ENCODE measurements around the gene SAA1.

The SAA1 gene

DNA sequence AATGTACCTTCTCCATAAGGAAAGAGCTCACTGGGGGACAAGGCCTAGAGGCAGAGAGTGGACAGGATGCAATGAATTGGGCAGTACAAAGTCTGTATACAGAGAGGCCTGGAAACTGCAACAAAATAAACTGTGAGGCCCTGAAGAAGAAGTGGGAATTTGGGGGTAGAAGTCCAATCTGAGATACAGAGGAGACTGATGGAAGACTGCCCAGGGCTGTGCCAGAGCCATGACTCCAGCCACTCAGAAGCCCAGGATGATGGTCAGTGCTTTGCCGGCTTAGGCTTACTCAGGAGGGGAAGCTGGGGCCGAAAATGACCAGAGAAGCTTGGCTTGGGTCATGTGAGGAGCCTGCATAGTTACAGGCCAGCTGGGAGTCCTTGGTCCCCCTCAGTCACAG is 35.2 kb upstream of the SAA1 start:
- Histone ChIP-seq H3K4me1 (ENCODE audit: control insufficient read depth, insufficient read depth, low read length) (no peaks in the 10 kb centered on the region), H3K27ac (ENCODE audit: extremely low read depth, low read depth, low read length) (no peak overlapping the region), H3K9me3 (ENCODE audit: control insufficient read depth, insufficient read depth, low read depth, low read length) (no peaks in the 10 kb centered on the region), H3K4me3 (ENCODE audit: low read depth, low read length) (no peak overlapping the region), H3K36me3 (ENCODE audit: control insufficient read depth in 2 of 2, insufficient read depth in 1 of 2, low read length in 2 of 2) (no peaks in the 10 kb centered on the region)
- POLR2A ChIA-PET: no interaction called here
- TF ChIP-seq ZNF335 (tag by site-specific recombination; conservative IDR thresholded peaks at IDR 0.05) (no peak), ZNF2 (tag by site-specific recombination; IDR thresholded peaks at IDR 0.05) (no peak), ZNF133 (tag by site-specific recombination; IDR thresholded peaks at IDR 0.05) (no peak), ZBTB21 (tag by site-specific recombination; IDR thresholded peaks at IDR 0.05) (no peak), ZNF548 (tag by site-specific recombination; IDR thresholded peaks at IDR 0.05) (no peak), ZNF830 (tag by site-specific recombination; IDR thresholded peaks at IDR 0.05; ENCODE audit: low read depth) (no peak), ZNF292 (tag by site-specific recombination; IDR thresholded peaks at IDR 0.05; ENCODE audit: borderline replicate concordance, low read depth) (no peak), ZNF175 (tag by site-specific recombination; IDR thresholded peaks at IDR 0.05) (no peak), ZNF768 (tag by site-specific recombination; IDR thresholded peaks at IDR 0.05) (no peak), ZNF19 (tag by site-specific recombination; IDR thresholded peaks at IDR 0.05; ENCODE audit: low read depth) (no peak), SCRT1 (tag by site-specific recombination; IDR thresholded peaks at IDR 0.05; ENCODE audit: borderline replicate concordance) (no peak), ZNF514 (tag by site-specific recombination; IDR thresholded peaks at IDR 0.05) (no peak)
- TF ChIP-seq, protein P1, sequence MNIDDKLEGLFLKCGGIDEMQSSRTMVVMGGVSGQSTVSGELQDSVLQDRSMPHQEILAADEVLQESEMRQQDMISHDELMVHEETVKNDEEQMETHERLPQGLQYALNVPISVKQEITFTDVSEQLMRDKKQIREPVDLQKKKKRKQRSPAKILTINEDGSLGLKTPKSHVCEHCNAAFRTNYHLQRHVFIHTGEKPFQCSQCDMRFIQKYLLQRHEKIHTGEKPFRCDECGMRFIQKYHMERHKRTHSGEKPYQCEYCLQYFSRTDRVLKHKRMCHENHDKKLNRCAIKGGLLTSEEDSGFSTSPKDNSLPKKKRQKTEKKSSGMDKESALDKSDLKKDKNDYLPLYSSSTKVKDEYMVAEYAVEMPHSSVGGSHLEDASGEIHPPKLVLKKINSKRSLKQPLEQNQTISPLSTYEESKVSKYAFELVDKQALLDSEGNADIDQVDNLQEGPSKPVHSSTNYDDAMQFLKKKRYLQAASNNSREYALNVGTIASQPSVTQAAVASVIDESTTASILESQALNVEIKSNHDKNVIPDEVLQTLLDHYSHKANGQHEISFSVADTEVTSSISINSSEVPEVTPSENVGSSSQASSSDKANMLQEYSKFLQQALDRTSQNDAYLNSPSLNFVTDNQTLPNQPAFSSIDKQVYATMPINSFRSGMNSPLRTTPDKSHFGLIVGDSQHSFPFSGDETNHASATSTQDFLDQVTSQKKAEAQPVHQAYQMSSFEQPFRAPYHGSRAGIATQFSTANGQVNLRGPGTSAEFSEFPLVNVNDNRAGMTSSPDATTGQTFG (tag by site-specific recombination; IDR thresholded peaks at IDR 0.05; ENCODE audit: borderline replicate concordance): no peak
- TF ChIP-seq, protein P2, sequence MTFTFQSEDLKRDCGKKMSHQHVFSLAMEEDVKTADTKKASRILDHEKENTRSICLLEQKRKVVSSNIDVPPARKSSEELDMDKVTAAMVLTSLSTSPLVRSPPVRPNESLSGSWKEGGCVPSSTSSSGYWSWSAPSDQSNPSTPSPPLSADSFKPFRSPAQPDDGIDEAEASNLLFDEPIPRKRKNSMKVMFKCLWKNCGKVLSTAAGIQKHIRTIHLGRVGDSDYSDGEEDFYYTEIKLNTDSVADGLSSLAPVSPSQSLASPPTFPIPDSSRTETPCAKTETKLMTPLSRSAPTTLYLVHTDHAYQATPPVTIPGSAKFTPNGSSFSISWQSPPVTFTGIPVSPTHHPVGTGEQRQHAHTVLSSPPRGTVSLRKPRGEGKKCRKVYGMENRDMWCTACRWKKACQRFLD (tag by site-specific recombination; IDR thresholded peaks at IDR 0.05): no peak
- TF ChIP-seq, protein P3, sequence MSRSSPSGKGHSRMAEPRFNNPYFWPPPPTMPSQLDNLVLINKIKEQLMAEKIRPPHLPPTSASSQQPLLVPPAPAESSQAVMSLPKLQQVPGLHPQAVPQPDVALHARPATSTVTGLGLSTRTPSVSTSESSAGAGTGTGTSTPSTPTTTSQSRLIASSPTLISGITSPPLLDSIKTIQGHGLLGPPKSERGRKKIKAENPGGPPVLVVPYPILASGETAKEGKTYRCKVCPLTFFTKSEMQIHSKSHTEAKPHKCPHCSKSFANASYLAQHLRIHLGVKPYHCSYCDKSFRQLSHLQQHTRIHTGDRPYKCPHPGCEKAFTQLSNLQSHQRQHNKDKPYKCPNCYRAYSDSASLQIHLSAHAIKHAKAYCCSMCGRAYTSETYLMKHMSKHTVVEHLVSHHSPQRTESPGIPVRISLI (tag by site-specific recombination; IDR thresholded peaks at IDR 0.05): no peak
- TF ChIP-seq, protein P4, sequence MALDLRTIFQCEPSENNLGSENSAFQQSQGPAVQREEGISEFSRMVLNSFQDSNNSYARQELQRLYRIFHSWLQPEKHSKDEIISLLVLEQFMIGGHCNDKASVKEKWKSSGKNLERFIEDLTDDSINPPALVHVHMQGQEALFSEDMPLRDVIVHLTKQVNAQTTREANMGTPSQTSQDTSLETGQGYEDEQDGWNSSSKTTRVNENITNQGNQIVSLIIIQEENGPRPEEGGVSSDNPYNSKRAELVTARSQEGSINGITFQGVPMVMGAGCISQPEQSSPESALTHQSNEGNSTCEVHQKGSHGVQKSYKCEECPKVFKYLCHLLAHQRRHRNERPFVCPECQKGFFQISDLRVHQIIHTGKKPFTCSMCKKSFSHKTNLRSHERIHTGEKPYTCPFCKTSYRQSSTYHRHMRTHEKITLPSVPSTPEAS (tag by site-specific recombination; IDR thresholded peaks at IDR 0.05): no peak
- TF ChIP-seq, protein P5, sequence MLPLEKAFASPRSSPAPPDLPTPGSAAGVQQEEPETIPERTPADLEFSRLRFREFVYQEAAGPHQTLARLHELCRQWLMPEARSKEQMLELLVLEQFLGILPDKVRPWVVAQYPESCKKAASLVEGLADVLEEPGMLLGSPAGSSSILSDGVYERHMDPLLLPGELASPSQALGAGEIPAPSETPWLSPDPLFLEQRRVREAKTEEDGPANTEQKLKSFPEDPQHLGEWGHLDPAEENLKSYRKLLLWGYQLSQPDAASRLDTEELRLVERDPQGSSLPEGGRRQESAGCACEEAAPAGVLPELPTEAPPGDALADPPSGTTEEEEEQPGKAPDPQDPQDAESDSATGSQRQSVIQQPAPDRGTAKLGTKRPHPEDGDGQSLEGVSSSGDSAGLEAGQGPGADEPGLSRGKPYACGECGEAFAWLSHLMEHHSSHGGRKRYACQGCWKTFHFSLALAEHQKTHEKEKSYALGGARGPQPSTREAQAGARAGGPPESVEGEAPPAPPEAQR (tag by site-specific recombination; IDR thresholded peaks at IDR 0.05): no peak
- TF ChIP-seq, protein P6, sequence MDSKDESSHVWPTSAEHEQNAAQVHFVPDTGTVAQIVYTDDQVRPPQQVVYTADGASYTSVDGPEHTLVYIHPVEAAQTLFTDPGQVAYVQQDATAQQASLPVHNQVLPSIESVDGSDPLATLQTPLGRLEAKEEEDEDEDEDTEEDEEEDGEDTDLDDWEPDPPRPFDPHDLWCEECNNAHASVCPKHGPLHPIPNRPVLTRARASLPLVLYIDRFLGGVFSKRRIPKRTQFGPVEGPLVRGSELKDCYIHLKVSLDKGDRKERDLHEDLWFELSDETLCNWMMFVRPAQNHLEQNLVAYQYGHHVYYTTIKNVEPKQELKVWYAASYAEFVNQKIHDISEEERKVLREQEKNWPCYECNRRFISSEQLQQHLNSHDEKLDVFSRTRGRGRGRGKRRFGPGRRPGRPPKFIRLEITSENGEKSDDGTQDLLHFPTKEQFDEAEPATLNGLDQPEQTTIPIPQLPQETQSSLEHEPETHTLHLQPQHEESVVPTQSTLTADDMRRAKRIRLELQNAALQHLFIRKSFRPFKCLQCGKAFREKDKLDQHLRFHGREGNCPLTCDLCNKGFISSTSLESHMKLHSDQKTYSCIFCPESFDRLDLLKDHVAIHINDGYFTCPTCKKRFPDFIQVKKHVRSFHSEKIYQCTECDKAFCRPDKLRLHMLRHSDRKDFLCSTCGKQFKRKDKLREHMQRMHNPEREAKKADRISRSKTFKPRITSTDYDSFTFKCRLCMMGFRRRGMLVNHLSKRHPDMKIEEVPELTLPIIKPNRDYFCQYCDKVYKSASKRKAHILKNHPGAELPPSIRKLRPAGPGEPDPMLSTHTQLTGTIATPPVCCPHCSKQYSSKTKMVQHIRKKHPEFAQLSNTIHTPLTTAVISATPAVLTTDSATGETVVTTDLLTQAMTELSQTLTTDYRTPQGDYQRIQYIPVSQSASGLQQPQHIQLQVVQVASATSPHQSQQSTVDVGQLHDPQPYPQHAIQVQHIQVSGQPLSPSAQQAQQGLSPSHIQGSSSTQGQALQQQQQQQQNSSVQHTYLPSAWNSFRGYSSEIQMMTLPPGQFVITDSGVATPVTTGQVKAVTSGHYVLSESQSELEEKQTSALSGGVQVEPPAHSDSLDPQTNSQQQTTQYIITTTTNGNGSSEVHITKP (tag by site-specific recombination; IDR thresholded peaks at IDR 0.05): no peak
- TF ChIP-seq, protein P7, sequence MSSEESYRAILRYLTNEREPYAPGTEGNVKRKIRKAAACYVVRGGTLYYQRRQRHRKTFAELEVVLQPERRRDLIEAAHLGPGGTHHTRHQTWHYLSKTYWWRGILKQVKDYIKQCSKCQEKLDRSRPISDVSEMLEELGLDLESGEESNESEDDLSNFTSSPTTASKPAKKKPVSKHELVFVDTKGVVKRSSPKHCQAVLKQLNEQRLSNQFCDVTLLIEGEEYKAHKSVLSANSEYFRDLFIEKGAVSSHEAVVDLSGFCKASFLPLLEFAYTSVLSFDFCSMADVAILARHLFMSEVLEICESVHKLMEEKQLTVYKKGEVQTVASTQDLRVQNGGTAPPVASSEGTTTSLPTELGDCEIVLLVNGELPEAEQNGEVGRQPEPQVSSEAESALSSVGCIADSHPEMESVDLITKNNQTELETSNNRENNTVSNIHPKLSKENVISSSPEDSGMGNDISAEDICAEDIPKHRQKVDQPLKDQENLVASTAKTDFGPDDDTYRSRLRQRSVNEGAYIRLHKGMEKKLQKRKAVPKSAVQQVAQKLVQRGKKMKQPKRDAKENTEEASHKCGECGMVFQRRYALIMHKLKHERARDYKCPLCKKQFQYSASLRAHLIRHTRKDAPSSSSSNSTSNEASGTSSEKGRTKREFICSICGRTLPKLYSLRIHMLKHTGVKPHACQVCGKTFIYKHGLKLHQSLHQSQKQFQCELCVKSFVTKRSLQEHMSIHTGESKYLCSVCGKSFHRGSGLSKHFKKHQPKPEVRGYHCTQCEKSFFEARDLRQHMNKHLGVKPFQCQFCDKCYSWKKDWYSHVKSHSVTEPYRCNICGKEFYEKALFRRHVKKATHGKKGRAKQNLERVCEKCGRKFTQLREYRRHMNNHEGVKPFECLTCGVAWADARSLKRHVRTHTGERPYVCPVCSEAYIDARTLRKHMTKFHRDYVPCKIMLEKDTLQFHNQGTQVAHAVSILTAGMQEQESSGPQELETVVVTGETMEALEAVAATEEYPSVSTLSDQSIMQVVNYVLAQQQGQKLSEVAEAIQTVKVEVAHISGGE (tag by site-specific recombination; conservative IDR thresholded peaks at IDR 0.05; ENCODE audit: low read depth): no peak
- TF ChIP-seq, protein P8, sequence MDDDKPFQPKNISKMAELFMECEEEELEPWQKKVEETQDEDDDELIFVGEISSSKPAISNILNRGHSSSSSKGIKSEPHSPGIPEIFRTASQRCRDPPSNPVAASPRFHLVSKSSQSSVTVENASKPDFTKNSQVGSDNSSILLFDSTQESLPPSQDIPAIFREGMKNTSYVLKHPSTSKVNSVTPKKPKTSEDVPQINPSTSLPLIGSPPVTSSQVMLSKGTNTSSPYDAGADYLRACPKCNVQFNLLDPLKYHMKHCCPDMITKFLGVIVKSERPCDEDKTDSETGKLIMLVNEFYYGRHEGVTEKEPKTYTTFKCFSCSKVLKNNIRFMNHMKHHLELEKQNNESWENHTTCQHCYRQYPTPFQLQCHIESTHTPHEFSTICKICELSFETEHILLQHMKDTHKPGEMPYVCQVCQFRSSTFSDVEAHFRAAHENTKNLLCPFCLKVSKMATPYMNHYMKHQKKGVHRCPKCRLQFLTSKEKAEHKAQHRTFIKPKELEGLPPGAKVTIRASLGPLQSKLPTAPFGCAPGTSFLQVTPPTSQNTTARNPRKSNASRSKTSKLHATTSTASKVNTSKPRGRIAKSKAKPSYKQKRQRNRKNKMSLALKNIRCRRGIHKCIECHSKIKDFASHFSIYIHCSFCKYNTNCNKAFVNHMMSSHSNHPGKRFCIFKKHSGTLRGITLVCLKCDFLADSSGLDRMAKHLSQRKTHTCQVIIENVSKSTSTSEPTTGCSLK (tag by site-specific recombination; IDR thresholded peaks at IDR 0.05): no peak
- CTCF ChIA-PET: interaction anchor here (1.7 kb wide), 1 partner anchor 13 kb away, joined by 13 read pairs; no protein-coding TSS in a partner anchor
